H9 (cell line): Measurements from ENCODE around the gene BRICD5. TPM values are rescaled to one million over a fixed set of nuclear protein-coding genes. Genes with fewer than 3 reads are reported as not detected.

Experiments
- DNase-seq: peaks from one replicate; pipeline ENCODE4 v3.0.0-alpha.2; 2017
- H2AFZ ChIP-seq: one replicate; pipeline ENCODE4 v1.6.1; 2013; ENCODE audit warnings: mild to moderate bottlenecking, low read length, control low read depth, moderate library complexity
- H2AK5ac ChIP-seq: 2 replicates; pipeline ENCODE4 v1.6.1; 2013; ENCODE audit warnings: low read length, control low read depth, mixed read lengths; ENCODE audit not compliant: insufficient read length
- H2BK120ac ChIP-seq: one replicate; pipeline ENCODE4 v1.6.1; 2013; ENCODE audit warnings: low read depth, mild to moderate bottlenecking, low read length, control low read depth, inconsistent platforms; ENCODE audit not compliant: poor library complexity, severe bottlenecking
- H2BK12ac ChIP-seq: 2 replicates; pipeline ENCODE4 v1.6.1; 2013; ENCODE audit warnings: low read length, control low read depth, mixed read lengths, low read depth; ENCODE audit not compliant: insufficient read length
- H2BK15ac ChIP-seq: 2 replicates; pipeline ENCODE4 v1.6.1; 2013; ENCODE audit warnings: low read depth, low read length, control low read depth
- H2BK20ac ChIP-seq: one replicate; pipeline ENCODE4 v1.6.1; 2013; ENCODE audit warnings: low read depth, mild to moderate bottlenecking, low read length, control low read depth, inconsistent platforms; ENCODE audit not compliant: poor library complexity, severe bottlenecking
- H2BK5ac ChIP-seq: 2 replicates; pipeline ENCODE4 v1.6.1; 2013; ENCODE audit warnings: low read length, control low read depth, mixed read lengths; ENCODE audit not compliant: insufficient read length
- H3K14ac ChIP-seq: 2 replicates; pipeline ENCODE4 v1.6.1; 2013; ENCODE audit warnings: low read length, control low read depth; ENCODE audit not compliant: insufficient read depth
- H3K18ac ChIP-seq: 2 replicates; pipeline ENCODE4 v1.6.1; 2013; ENCODE audit warnings: low read depth, mild to moderate bottlenecking, mixed read lengths, low read length, control low read depth; ENCODE audit not compliant: insufficient read length
- H3K23ac ChIP-seq: 2 replicates; pipeline ENCODE4 v1.6.1; 2013; ENCODE audit warnings: low read length, control low read depth, mixed read lengths, low read depth; ENCODE audit not compliant: insufficient read length
- H3K23me2 ChIP-seq: 2 replicates; pipeline ENCODE4 v1.6.1; 2013; ENCODE audit warnings: low read depth, mild to moderate bottlenecking, mixed read lengths, low read length, control low read depth; ENCODE audit not compliant: insufficient read length, poor library complexity, severe bottlenecking
- H3K27ac ChIP-seq: 2 replicates; pipeline ENCODE4 v1.5.1; 2013; ENCODE audit warnings: low read length, control low read depth, mixed read lengths, low read depth; ENCODE audit not compliant: insufficient read length
- H3K27me3 ChIP-seq: 2 replicates; pipeline ENCODE4 v1.6.1; 2013; ENCODE audit warnings: low read length, control low read depth, inconsistent platforms; ENCODE audit not compliant: insufficient read depth
- H3K4ac ChIP-seq: 2 replicates; pipeline ENCODE4 v1.6.1; 2013; ENCODE audit warnings: low read depth, mild to moderate bottlenecking, control low read depth, inconsistent platforms, low read length, moderate library complexity
- H3K4me1 ChIP-seq: 2 replicates; pipeline ENCODE4 v1.6.1; 2013; ENCODE audit warnings: low read length, control low read depth, inconsistent platforms; ENCODE audit not compliant: insufficient read depth
- H3K4me2 ChIP-seq: 2 replicates; pipeline ENCODE4 v1.6.1; 2013; ENCODE audit warnings: low read length, control low read depth, mixed read lengths; ENCODE audit not compliant: insufficient read length, insufficient read depth
- H3K56ac ChIP-seq: 2 replicates; pipeline ENCODE4 v1.6.1; 2013; ENCODE audit warnings: low read depth, mild to moderate bottlenecking, mixed read lengths, low read length, control low read depth; ENCODE audit not compliant: insufficient read length
- H3K79me1 ChIP-seq: 2 replicates; pipeline ENCODE4 v1.6.1; 2013; ENCODE audit warnings: low read depth, mild to moderate bottlenecking, moderate library complexity, low read length, control low read depth, inconsistent platforms; ENCODE audit not compliant: insufficient read depth, poor library complexity, severe bottlenecking
- H3K79me2 ChIP-seq: 2 replicates; pipeline ENCODE4 v1.6.1; 2013; ENCODE audit warnings: low read length, control low read depth, inconsistent platforms; ENCODE audit not compliant: insufficient read depth
- H3K9ac ChIP-seq: 2 replicates; pipeline ENCODE4 v1.6.1; 2013; ENCODE audit warnings: low read length, control low read depth, mixed read lengths; ENCODE audit not compliant: insufficient read length; ENCODE audit errors: extremely low read depth
- H3K9me3 ChIP-seq: one replicate; pipeline ENCODE4 v1.6.1; 2013; ENCODE audit warnings: low read depth, low read length, inconsistent platforms; ENCODE audit not compliant: control insufficient read depth
- H3T11ph ChIP-seq: one replicate; pipeline ENCODE4 v1.6.1; 2013; ENCODE audit warnings: mild to moderate bottlenecking, low read length, control low read depth, inconsistent platforms
- H4K20me1 ChIP-seq: one replicate; pipeline ENCODE4 v1.6.1; 2013; ENCODE audit not compliant: control insufficient read depth, insufficient read length, insufficient read depth
- H4K5ac ChIP-seq: 2 replicates; pipeline ENCODE4 v1.6.1; 2013; ENCODE audit warnings: low read depth, mild to moderate bottlenecking, mixed read lengths, low read length, control low read depth; ENCODE audit not compliant: insufficient read length
- H4K8ac ChIP-seq: replicated peaks from 2 replicates; pipeline ENCODE4 v1.6.1; 2013; ENCODE audit warnings: low read length, control low read depth, mixed read lengths, low read depth; ENCODE audit not compliant: insufficient read length
- H4K91ac ChIP-seq: 2 replicates; pipeline ENCODE4 v1.6.1; 2013; ENCODE audit warnings: low read depth, mild to moderate bottlenecking, moderate library complexity, mixed read lengths, low read length, control low read depth; ENCODE audit not compliant: insufficient read length
- H3K27ac Mint-ChIP-seq, 3 experiments: 2 replicates in 2 of 3; 3 replicates in 1 of 3; pipeline ENCODE4 v1.8.0; 2020 to 2021; ENCODE audit warnings: mixed read lengths in 3 of 3, mild to moderate bottlenecking in 1 of 3, moderate library complexity in 1 of 3
- H3K27me3 Mint-ChIP-seq: 2 replicates; pipeline ENCODE4 v1.8.0; 2021; ENCODE audit warnings: low read depth, mild to moderate bottlenecking, moderate library complexity, mixed read lengths
- H3K36me3 Mint-ChIP-seq, 3 experiments: 2 replicates in 2 of 3; 3 replicates in 1 of 3; pipeline ENCODE4 v1.8.0; 2020 to 2021; ENCODE audit warnings: low read depth in 3 of 3, mixed read lengths in 3 of 3; ENCODE audit not compliant: insufficient read depth in 1 of 3
- H3K4me1 Mint-ChIP-seq, 2 experiments: 2 replicates each; pipeline ENCODE4 v1.8.0; 2020; ENCODE audit warnings: mixed read lengths in 2 of 2
- H3K4me3 Mint-ChIP-seq, 2 experiments: 2 replicates in 1 of 2; 3 replicates in 1 of 2; pipeline ENCODE4 v1.8.0; 2020 to 2021; ENCODE audit warnings: mild to moderate bottlenecking in 2 of 2, mixed read lengths in 2 of 2, moderate library complexity in 1 of 2
- H3K9me3 Mint-ChIP-seq, 2 experiments: 2 replicates in 1 of 2; 3 replicates in 1 of 2; pipeline ENCODE4 v1.8.0; 2020; ENCODE audit warnings: mild to moderate bottlenecking in 2 of 2, mixed read lengths in 2 of 2, moderate library complexity in 1 of 2
- CTCF ChIP-seq: fragments of 200-600 bp; sonication (generic); conservative IDR thresholded peaks from 3 replicates; pipeline ENCODE4 v1.8.0; 2021; ENCODE audit warnings: antibody characterized with exemption, mild to moderate bottlenecking
- WGBS: extraction: QIAGEN DNeasy Blood & Tissue Kit; methylation state at CpG from one replicate; pipeline ENCODE4 v1.1.7; 2013; ENCODE audit warnings: missing lambda C conversion rate, low lambda C conversion rate, mixed read lengths; ENCODE audit not compliant: insufficient read length; ENCODE audit errors: extremely low coverage; 5-methylcytosine and 5-hydroxymethylcytosine counted together
- total RNA-seq: library from RNA; stranded (reverse); gene quantifications from 2 replicates; pipeline ENCODE4 v1.2.1, GENCODE V29; 2021

BRICD5 gene
- total RNA-seq, 1 experiment from 2014 or later = 11.9 TPM

- no peaks in the 10 kb centered on the region for H3K79me2 ChIP-seq
- no peak overlapping the region for H4K5ac ChIP-seq
- DNase-seq = no peak
- no peak overlapping the region for H3K14ac ChIP-seq
- H3K9me3 ChIP-seq = no peaks in the 10 kb centered on the region
- Mint-ChIP-seq H3K27me3 (peaks cover 16% of the 10 kb centered on the region), H3K9me3 (no peaks in the 10 kb centered on the region), H3K4me3 (no peak overlapping the region), H3K27ac (no peak overlapping the region), H3K4me1 (peaks cover 0 to 2% of the 10 kb centered on the region in 2 experiments; a peak in 1 of 4 replicates), H3K36me3 (peaks cover 2 to 28% (median 18%) of the 10 kb centered on the region in 3 experiments; a peak in 6 of 7 replicates)
- no peaks in the 10 kb centered on the region for H3K4me1 ChIP-seq
- H3K23me2 ChIP-seq = peaks cover 13% of the 10 kb centered on the region
- no peak overlapping the region for H2BK12ac ChIP-seq
- no peak overlapping the region for H2BK5ac ChIP-seq
- H4K20me1 ChIP-seq = no peaks in the 10 kb centered on the region
- no CpG with 5 or more reads among the region's 51 CpGs for WGBS
- H3K4ac ChIP-seq = no peak overlapping the region
- H3K27me3 ChIP-seq = peaks cover 2% of the 10 kb centered on the region; the same call in 1 of the 2 replicates
- no peak for TF ChIP-seq CTCF
- no peak overlapping the region for H2BK15ac ChIP-seq
- no peak overlapping the region for H3K27ac ChIP-seq
- H3K9ac ChIP-seq = no peak overlapping the region
- no peak overlapping the region for H4K91ac ChIP-seq
- no peak overlapping the region for H2BK120ac ChIP-seq
- no peaks in the 10 kb centered on the region for H3K79me1 ChIP-seq
- H4K8ac ChIP-seq = no peak overlapping the region
- H2AK5ac ChIP-seq = no peak overlapping the region
- H3T11ph ChIP-seq = no peak overlapping the region
- no peak overlapping the region for H2AFZ ChIP-seq
- no peak overlapping the region for H3K23ac ChIP-seq
- no peak overlapping the region for H3K18ac ChIP-seq
- no peak overlapping the region for H3K56ac ChIP-seq
- H3K4me2 ChIP-seq = no peak overlapping the region
- no peak overlapping the region for H2BK20ac ChIP-seq
These were observed 23.5 kb upstream of the BRICD5 start for GRCh38 chr16:2233872-2234812.
